Measurements from ENCODE around the gene TPRN. TPM values are rescaled to one million over a fixed set of nuclear protein-coding genes. Genes with fewer than 3 reads are reported as not detected.

TPRN gene
- polyA plus RNA-seq, 4 donors, result 34.1 to 98.4 (median 65.9) TPM

DNA sequence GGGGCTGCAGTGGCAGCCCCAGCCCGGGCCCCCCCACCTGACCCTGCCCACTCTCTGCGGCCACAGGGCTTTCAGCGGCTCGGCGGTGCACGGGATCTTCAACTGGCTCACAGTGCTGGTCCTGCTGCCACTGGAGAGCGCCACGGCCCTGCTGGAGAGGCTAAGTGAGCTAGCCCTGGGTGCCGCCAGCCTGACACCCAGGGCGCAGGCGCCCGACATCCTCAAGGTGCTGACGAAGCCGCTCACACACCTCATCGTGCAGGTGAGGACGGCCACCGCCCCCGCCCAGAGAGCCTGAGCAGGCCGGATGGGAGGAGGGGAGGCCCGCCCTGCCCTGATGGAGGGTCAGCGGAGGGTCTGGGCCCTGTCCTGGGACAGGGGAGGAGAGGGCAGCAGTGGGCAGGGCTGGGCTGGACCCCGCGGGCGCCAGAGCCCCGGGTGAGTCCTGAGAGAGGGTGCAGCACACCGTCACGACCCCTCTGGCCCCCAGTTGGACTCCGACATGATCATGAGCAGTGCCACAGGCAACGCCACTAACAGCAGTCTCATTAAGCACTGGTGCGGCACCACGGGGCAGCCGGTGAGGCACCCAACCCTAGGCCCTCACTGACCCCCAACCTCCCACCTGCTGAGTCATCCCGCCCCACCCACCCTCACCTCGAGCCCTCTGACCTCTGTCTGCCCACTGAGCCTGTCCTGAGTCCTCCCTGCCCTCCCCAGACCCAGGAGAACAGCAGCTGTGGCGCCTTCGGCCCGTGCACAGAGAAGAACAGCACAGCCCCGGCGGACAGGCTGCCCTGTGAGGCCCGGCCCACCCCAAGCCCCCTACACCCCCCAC, 32.8 kb upstream of the TPRN start:
- no peaks in the 10 kb centered on the region for H3K27me3 ChIP-seq (ENCODE audit: control insufficient read depth in 3 of 3, insufficient read depth in 3 of 3, low read length in 3 of 3)
- H3K4me1 ChIP-seq (ENCODE audit: control insufficient read depth in 3 of 3, insufficient read depth in 2 of 3, low read depth in 1 of 3, low read length in 2 of 3), result peaks cover 3 to 74% (median 11%) of the 10 kb centered on the region in 3 donors
- H3K4me3 ChIP-seq (ENCODE audit: low read depth in 1 of 3, low read length in 3 of 3), result peak overlapping the region in 1 of 3 donors; percentile 23
- FAIRE-seq (no peak), DNase-seq (no peak)
- 28 to 76% (median 52%) methylated on average over 29 to 40 of the region's 40 CpGs for WGBS, 3 donors
- H3K9me3 ChIP-seq (ENCODE audit: control insufficient read depth in 2 of 2, insufficient read depth in 1 of 2, low read depth in 1 of 2, low read length in 1 of 2), result no peaks in the 10 kb centered on the region
- H3K27ac ChIP-seq (ENCODE audit: low read depth in 1 of 3, low read length in 2 of 3), result peak overlapping the region in 1 of 3 donors; percentile 54
- H3K36me3 ChIP-seq (ENCODE audit: control insufficient read depth in 3 of 3, insufficient read depth in 2 of 3, low read depth in 1 of 3, low read length in 3 of 3), result peaks cover 0 to 50% (median 0%) of the 10 kb centered on the region in 3 donors

DNA sequence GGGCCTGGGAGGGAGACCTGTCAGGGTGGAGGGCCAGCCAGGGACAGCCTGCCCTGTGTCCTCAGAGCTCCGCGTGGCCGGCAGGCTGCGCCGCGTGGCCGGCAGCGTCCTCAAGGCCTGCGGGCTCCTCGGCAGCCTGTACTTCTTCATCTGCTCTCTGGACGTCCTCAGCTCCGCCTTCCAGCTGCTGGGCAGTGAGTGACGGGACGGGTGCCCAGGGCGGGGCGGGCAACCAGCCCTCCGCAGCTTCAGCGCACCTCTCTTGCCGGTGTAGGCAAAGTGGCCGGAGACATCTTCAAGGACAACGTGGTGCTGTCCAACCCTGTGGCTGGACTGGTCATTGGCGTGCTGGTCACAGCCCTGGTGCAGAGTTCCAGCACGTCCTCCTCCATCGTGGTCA, 32.0 kb upstream of the TPRN start:
- Histone ChIP-seq H3K9me3 (ENCODE audit: control insufficient read depth in 2 of 2, insufficient read depth in 1 of 2, low read depth in 1 of 2, low read length in 1 of 2) (no peaks in the 10 kb centered on the region), H3K36me3 (ENCODE audit: control insufficient read depth in 3 of 3, insufficient read depth in 2 of 3, low read depth in 1 of 3, low read length in 3 of 3) (peaks cover 0 to 47% (median 0%) of the 10 kb centered on the region in 3 donors), H3K4me3 (ENCODE audit: low read depth in 1 of 3, low read length in 3 of 3) (no peak overlapping the region), H3K4me1 (ENCODE audit: control insufficient read depth in 3 of 3, insufficient read depth in 2 of 3, low read depth in 1 of 3, low read length in 2 of 3) (peaks cover 3 to 74% (median 11%) of the 10 kb centered on the region in 3 donors), H3K27me3 (ENCODE audit: control insufficient read depth in 3 of 3, insufficient read depth in 3 of 3, low read length in 3 of 3) (no peaks in the 10 kb centered on the region), H3K27ac (ENCODE audit: low read depth in 1 of 3, low read length in 2 of 3) (peak overlapping the region in 1 of 3 donors; percentile 95)
- 18 to 73% (median 46%) methylated on average over 14 to 24 of the region's 24 CpGs for WGBS, 3 donors
- peak in 1 of 2 donors; percentile 55 for DNase-seq
- FAIRE-seq, result no peak

DNA sequence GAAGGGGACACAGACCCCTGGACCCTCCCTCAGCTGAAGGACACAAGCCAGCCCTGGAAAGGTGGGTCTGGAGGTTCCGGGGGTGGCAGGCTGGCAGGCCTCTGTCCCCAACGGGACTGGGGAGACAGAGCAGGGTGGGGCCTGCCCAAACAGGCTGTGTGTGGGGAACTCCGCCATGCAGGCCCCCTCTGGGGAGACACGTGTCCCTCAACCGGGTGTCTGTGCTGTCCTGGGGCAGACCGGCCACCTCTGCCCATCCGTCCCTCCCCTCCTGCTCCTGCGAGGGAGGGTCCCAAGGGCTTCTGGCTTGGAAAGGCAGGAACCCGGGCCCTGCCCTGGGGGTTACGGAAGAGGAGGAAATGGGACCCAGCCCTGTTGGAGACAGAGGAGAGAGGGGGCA, 31.6 kb upstream of the TPRN start:
- no peak for FAIRE-seq
- Histone ChIP-seq H3K4me3 (ENCODE audit: low read depth in 1 of 3, low read length in 3 of 3) (no peak overlapping the region), H3K27ac (ENCODE audit: low read depth in 1 of 3, low read length in 2 of 3) (peak overlapping the region in 1 of 3 donors; percentile 95), H3K4me1 (ENCODE audit: control insufficient read depth in 3 of 3, insufficient read depth in 2 of 3, low read depth in 1 of 3, low read length in 2 of 3) (peaks cover 3 to 74% (median 11%) of the 10 kb centered on the region in 3 donors), H3K27me3 (ENCODE audit: control insufficient read depth in 3 of 3, insufficient read depth in 3 of 3, low read length in 3 of 3) (no peaks in the 10 kb centered on the region), H3K9me3 (ENCODE audit: control insufficient read depth in 2 of 2, insufficient read depth in 1 of 2, low read depth in 1 of 2, low read length in 1 of 2) (no peaks in the 10 kb centered on the region), H3K36me3 (ENCODE audit: control insufficient read depth in 3 of 3, insufficient read depth in 2 of 3, low read depth in 1 of 3, low read length in 3 of 3) (peaks cover 0 to 47% (median 0%) of the 10 kb centered on the region in 3 donors)
- no peak for DNase-seq
- 54 to 75% (median 69%) methylated on average over 7 to 10 of the region's 10 CpGs for WGBS, 3 donors

DNA sequence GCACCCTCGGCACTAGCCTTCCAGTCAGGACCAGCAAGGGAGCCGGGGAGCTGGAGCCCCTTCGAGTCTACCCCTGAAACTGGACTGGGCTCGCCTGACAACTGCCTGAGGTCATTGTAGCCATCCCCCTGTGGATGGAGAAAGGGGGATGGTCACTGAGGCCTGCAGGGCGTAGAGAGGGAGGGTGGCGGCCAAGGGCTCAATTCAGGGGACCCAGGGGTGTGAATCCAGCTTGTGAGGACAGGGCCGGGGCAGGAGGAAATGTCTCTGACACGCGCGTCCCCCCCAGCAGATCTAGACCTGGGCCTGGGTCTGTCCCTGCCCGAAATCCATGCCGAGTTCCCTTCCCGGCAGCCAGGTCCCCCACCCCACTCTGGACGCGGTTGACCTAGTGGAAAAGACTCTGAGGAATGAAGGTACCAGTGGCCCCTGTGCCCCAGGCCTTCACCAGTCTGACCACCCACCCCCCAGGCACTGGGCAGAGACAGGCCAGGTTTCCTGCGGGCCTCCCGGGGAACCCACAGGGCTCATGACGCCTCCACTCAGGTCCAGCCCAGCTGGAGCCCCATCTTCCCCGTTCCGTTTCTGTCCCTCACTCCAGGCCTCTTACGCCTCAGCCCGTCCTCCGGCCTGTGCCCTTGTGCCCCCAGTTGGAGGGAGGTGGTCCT, 31.0 kb upstream of the TPRN start:
- no peak for FAIRE-seq
- Histone ChIP-seq H3K36me3 (ENCODE audit: control insufficient read depth in 3 of 3, insufficient read depth in 2 of 3, low read depth in 1 of 3, low read length in 3 of 3) (peaks cover 0 to 47% (median 0%) of the 10 kb centered on the region in 3 donors), H3K9me3 (ENCODE audit: control insufficient read depth in 2 of 2, insufficient read depth in 1 of 2, low read depth in 1 of 2, low read length in 1 of 2) (no peaks in the 10 kb centered on the region), H3K4me3 (ENCODE audit: low read depth in 1 of 3, low read length in 3 of 3) (no peak overlapping the region), H3K27ac (ENCODE audit: low read depth in 1 of 3, low read length in 2 of 3) (peak overlapping the region in 1 of 3 donors; percentile 95), H3K4me1 (ENCODE audit: control insufficient read depth in 3 of 3, insufficient read depth in 2 of 3, low read depth in 1 of 3, low read length in 2 of 3) (peaks cover 0 to 74% (median 11%) of the 10 kb centered on the region in 3 donors), H3K27me3 (ENCODE audit: control insufficient read depth in 3 of 3, insufficient read depth in 3 of 3, low read length in 3 of 3) (no peaks in the 10 kb centered on the region)
- WGBS, 3 donors, result 78 to 84% (median 80%) methylated on average over 20 to 23 of the region's 23 CpGs
- no peak for DNase-seq

DNA sequence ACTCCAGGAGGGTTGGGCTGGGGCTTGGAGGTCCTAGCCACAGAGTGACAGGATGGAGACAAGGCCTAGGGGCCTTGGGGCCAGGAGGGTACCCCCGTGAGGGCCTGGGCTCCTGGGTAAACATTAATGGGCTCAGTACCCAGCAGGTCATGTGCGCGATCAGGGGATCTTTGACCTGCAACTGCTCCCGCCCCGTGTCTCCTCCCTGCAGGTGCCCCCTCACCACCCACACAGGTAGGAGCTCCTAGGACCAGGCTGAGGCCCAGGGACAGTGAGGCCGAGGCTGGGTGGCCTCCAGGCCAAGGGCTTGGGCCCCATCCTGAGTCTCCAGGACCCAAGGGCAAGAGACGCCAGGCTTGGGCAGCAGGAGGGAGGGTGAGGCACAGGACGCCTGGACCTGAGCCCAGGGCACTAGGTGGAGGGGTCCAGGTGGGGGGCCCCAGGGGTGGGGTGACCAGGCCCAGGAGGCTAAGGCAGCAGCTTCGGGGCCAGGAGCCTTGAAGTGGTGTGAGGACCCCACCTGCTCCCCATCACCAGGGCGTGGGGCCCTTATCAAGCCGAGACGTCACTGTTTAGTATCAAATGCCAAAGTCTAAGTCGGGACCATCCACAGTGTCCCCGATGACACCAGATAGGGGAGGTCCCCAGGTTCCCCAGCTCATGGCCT, 30.3 kb upstream of the TPRN start, which contains the start of gene SLC34A3:
Gene SLC34A3, plus strand, starts transcription at position 197 of the 667 bp plus-strand sequence. CDS start 802 bp downstream, outside the sequence.
- FAIRE-seq, result no peak
- Histone ChIP-seq H3K9me3 (ENCODE audit: control insufficient read depth in 2 of 2, insufficient read depth in 1 of 2, low read depth in 1 of 2, low read length in 1 of 2) (no peaks in the 10 kb centered on the region), H3K27ac (ENCODE audit: low read depth in 1 of 3, low read length in 2 of 3) (peak within 1 kb of the TSS in 2 of 3 donors; percentile 5 to 95), H3K4me3 (ENCODE audit: low read depth in 1 of 3, low read length in 3 of 3) (peak within 1 kb of the TSS in 1 of 3 donors; percentile 21), H3K27me3 (ENCODE audit: control insufficient read depth in 3 of 3, insufficient read depth in 3 of 3, low read length in 3 of 3) (no peaks in the 10 kb centered on the region), H3K36me3 (ENCODE audit: control insufficient read depth in 3 of 3, insufficient read depth in 2 of 3, low read depth in 1 of 3, low read length in 3 of 3) (peaks cover 0 to 47% (median 0%) of the 10 kb centered on the region in 3 donors), H3K4me1 (ENCODE audit: control insufficient read depth in 3 of 3, insufficient read depth in 2 of 3, low read depth in 1 of 3, low read length in 2 of 3) (peaks cover 0 to 79% (median 11%) of the 10 kb centered on the region in 3 donors)
- 17 to 51% (median 28%) methylated on average over 14 of the region's 14 CpGs for WGBS, 3 donors
- DNase-seq, result peak; percentile 56 to 78

DNA sequence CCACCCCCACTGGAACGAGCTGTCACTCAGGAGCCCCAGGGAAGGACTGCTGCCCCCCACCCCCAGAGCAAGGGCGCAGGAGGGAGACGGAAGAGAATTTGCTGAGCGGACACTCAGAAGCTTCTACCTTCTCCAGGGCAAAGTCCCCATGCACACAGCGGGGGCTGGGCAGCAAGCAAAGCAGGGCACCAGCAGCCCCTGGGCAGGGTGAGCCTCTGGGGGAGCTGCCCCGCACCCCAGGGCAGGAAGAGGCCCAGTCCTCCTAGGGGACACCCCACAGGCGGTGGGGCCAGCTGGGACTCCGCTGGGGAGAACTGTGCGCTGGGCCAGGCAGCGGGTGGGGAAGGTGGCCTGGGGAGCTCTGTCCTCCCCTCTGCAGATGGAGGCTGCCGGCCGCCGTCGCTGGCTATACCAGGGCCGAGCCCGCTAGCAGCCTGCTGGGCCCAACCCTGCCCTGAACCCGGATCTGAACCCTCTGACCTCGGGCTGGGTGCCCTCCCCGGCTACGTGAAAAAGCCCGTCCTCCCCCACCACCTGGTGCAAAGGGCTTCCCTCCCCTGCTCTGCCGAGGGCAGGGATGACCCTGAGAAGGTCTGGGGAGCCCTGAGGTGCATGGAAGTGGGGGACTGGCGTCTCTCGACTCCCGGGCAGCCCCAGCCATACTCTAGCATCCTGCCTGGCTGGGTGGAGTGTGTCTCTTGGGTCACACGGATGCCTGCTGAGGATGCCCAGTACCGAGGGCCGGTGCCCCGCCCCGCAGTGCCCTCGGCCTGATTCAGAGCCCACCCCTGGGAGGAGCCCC, 29.6 kb upstream of the TPRN start:
- peaks cover 0 to 40% (median 0%) of the 10 kb centered on the region in 3 donors for H3K36me3 ChIP-seq (ENCODE audit: control insufficient read depth in 3 of 3, insufficient read depth in 2 of 3, low read depth in 1 of 3, low read length in 3 of 3)
- H3K27ac ChIP-seq (ENCODE audit: low read depth in 1 of 3, low read length in 2 of 3), result peak overlapping the region in 2 of 3 donors; percentile 5 to 95
- no peaks in the 10 kb centered on the region for H3K27me3 ChIP-seq (ENCODE audit: control insufficient read depth in 3 of 3, insufficient read depth in 3 of 3, low read length in 3 of 3)
- no peaks in the 10 kb centered on the region for H3K9me3 ChIP-seq (ENCODE audit: control insufficient read depth in 2 of 2, insufficient read depth in 1 of 2, low read depth in 1 of 2, low read length in 1 of 2)
- peak overlapping the region in 1 of 3 donors; percentile 21 for H3K4me3 ChIP-seq (ENCODE audit: low read depth in 1 of 3, low read length in 3 of 3)
- WGBS, 3 donors, result 17 to 51% (median 27%) methylated on average over 27 to 31 of the region's 31 CpGs
- DNase-seq, result peak; percentile 52 to 92
- H3K4me1 ChIP-seq (ENCODE audit: control insufficient read depth in 3 of 3, insufficient read depth in 2 of 3, low read depth in 1 of 3, low read length in 2 of 3), result peaks cover 0 to 80% (median 11%) of the 10 kb centered on the region in 3 donors
- no peak for FAIRE-seq

DNA sequence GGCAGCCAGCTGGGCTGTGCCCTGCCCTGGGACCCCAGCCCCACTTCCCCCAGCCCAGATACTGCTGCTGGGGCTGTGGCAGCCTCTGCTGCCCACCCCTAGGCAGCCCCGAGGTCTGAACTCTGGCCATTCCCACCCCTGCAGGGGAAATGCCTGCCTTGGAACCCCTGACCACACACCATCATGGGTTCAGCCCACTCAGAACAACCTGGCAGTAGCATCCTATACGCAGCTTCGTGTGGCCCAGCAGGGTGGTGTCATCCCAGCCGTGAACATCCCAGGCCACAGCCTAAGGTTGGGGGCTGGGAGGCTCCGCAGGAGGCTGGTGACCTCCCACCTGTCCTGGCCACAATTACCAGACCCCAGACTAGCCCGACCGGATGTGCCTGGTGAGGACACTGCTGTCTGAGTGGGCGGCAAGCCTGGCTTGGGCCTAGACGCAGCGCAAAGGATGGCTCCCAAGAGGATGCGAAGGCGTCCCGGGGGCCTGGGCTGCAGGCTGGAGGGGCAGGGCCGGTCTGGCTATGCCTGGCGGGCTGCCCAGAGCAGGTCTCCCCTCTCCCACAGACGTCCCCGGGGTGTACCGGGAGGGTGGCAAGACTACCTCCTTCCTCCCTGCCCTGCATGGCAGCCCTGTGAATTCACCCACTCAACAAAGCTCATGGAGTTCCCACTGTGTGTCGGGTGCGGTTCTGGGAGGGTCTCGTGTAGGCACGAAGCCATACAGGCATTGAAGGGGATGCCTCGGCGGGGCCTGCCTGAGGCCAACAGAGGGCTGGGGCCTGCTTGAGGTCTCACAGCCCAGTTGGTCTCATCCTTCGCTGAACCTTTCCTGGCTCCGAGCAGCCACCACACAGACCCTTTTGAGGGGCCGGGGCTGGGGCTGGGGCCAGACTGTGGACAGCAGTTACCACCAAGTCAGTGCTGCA, 28.7 kb upstream of the TPRN start:
- H3K27me3 ChIP-seq (ENCODE audit: control insufficient read depth in 3 of 3, insufficient read depth in 3 of 3, low read length in 3 of 3), result no peaks in the 10 kb centered on the region
- DNase-seq (peak in 1 of 2 donors; percentile 36), FAIRE-seq (no peak)
- H3K9me3 ChIP-seq (ENCODE audit: control insufficient read depth in 2 of 2, insufficient read depth in 1 of 2, low read depth in 1 of 2, low read length in 1 of 2), result no peaks in the 10 kb centered on the region
- H3K4me1 ChIP-seq (ENCODE audit: control insufficient read depth in 3 of 3, insufficient read depth in 2 of 3, low read depth in 1 of 3, low read length in 2 of 3), result peaks cover 0 to 84% (median 11%) of the 10 kb centered on the region in 3 donors
- H3K4me3 ChIP-seq (ENCODE audit: low read depth in 1 of 3, low read length in 3 of 3), result no peak overlapping the region
- H3K27ac ChIP-seq (ENCODE audit: low read depth in 1 of 3, low read length in 2 of 3), result peak overlapping the region in 1 of 3 donors; percentile 95
- WGBS, 3 donors, result 61 to 69% (median 68%) methylated on average over 26 to 27 of the region's 27 CpGs
- peaks cover 0 to 31% (median 0%) of the 10 kb centered on the region in 3 donors for H3K36me3 ChIP-seq (ENCODE audit: control insufficient read depth in 3 of 3, insufficient read depth in 2 of 3, low read depth in 1 of 3, low read length in 3 of 3)

All from small intestine (tissue), 7 donors.